Activated CD8-positive, alpha-beta memory T cell treated with anti-CD3 and anti-CD28 coated beads for 24 hours (primary cell): ENCODE results near the gene HDAC10.
A peak's percentile ranks its signal among the peaks of the same experiment; 100 is the strongest.

ENCODE experiments used
- DNase-seq: peaks from one replicate; pipeline ENCODE4 v3.0.0-alpha.2; 2020

Gene HDAC10

GRCh38 chr22:50255099-50255498, 4.0 kb upstream of the HDAC10 start:
- no peak for DNase-seq

GRCh38 chr22:50253941-50254340, 2.9 kb upstream of the HDAC10 start:
- no peak for DNase-seq

- DNase-seq: no peak
These were observed 2.2 kb upstream of the HDAC10 start for GRCh38 chr22:50253046-50253915.

GRCh38 chr22:50252082-50253045, 1.3 kb upstream of the HDAC10 start:
- DNase-seq: peak; percentile 90

- DNase-seq: no peak
These were observed 514 bp upstream of the HDAC10 start for GRCh38 chr22:50251477-50252081.

- DNase-seq: no peak
These were observed 863 bp downstream of the HDAC10 start for GRCh38 chr22:50250249-50250554.

GRCh38 chr22:50249341-50250248, 1.5 kb downstream of the HDAC10 start:
- DNase-seq: no peak

- DNase-seq: no peak
These were observed 2.6 kb downstream of the HDAC10 start for GRCh38 chr22:50248196-50249081.

GRCh38 chr22:50247748-50248147, 3.3 kb downstream of the HDAC10 start:
- DNase-seq: peak; percentile 65

- no peak for DNase-seq
These were observed 4.6 kb downstream of the HDAC10 start for GRCh38 chr22:50246242-50247175.

GRCh38 chr22:50245214-50246072, 5.6 kb downstream of the HDAC10 start:
- DNase-seq: no peak

- peak; percentile 97 for DNase-seq
These were observed 6.4 kb downstream of the HDAC10 start, which contains the start of gene TUBGCP6 for GRCh38 chr22:50244420-50245213. TUBGCP6 (minus strand) TSS chr22:50245023; CDS start chr22:50244459, 564 bp downstream.

GRCh38 chr22:50243685-50244419, 7.2 kb downstream of the HDAC10 start:
- DNase-seq: peak; percentile 70

- no peak for DNase-seq
These were observed 8.6 kb downstream of the HDAC10 start for GRCh38 chr22:50242406-50242949.

GRCh38 chr22:50238755-50239154, 12.3 kb downstream of the HDAC10 start:
- DNase-seq: no peak

GRCh38 chr22:50236731-50237409, 14.2 kb downstream of the HDAC10 start:
- DNase-seq: no peak
